GM23338 (cell line): ENCODE results near the gene CDK5RAP1. TPM values are rescaled to one million over a fixed set of nuclear protein-coding genes. Genes with fewer than 3 reads are reported as not detected.

Experiments used
- ATAC-seq: fragments of 200-7000 bp; cut with Tn5 transposase; 3 replicates; pipeline ENCODE4 v1.9.1; 2020
- DNase-seq: peaks from one replicate; pipeline ENCODE4 v3.0.0-alpha.2; 2015; ENCODE audit warnings: low spot score
- H2AFZ ChIP-seq: fragments of 200-600 bp; sonication (generic); 2 replicates; pipeline ENCODE4 v1.8.0; 2016; ENCODE audit warnings: antibody characterized with exemption, mild to moderate bottlenecking, moderate library complexity
- H3F3A ChIP-seq: fragments of 200-600 bp; sonication (generic); replicated peaks from 2 replicates; pipeline ENCODE4 v1.8.0; 2017; ENCODE audit warnings: antibody characterized with exemption, mixed run types, low read depth
- H3K27ac ChIP-seq: fragments of 200-600 bp; sonication (generic); 2 replicates; pipeline ENCODE4 v1.6.1; 2016; ENCODE audit warnings: low read depth
- H3K27me3 ChIP-seq: fragments of 200-600 bp; sonication (generic); 2 replicates; pipeline ENCODE4 v1.8.0; 2016; ENCODE audit warnings: mild to moderate bottlenecking, mixed run types, moderate library complexity; ENCODE audit not compliant: insufficient read depth
- H3K36me3 ChIP-seq: fragments of 200-600 bp; sonication (generic); 2 replicates; pipeline ENCODE4 v1.8.0; 2016; ENCODE audit warnings: mild to moderate bottlenecking; ENCODE audit not compliant: insufficient read depth
- H3K4me1 ChIP-seq: fragments of 200-600 bp; sonication (generic); 2 replicates; pipeline ENCODE4 v1.8.0; 2016; ENCODE audit warnings: mild to moderate bottlenecking, moderate library complexity; ENCODE audit not compliant: insufficient read depth
- H3K4me2 ChIP-seq: fragments of 200-600 bp; sonication (generic); 2 replicates; pipeline ENCODE4 v1.7.1; 2017; ENCODE audit warnings: mixed run types
- H3K4me3 ChIP-seq: fragments of 200-600 bp; sonication (generic); 2 replicates; pipeline ENCODE4 v1.6.1; 2016; ENCODE audit warnings: mixed run types
- H3K79me2 ChIP-seq: fragments of 200-600 bp; sonication (generic); replicated peaks from 2 replicates; pipeline ENCODE4 v1.8.0; 2017; ENCODE audit warnings: mild to moderate bottlenecking; ENCODE audit not compliant: insufficient read depth
- H3K9me2 ChIP-seq: fragments of 200-600 bp; sonication (generic); 2 replicates; pipeline ENCODE4 v1.8.0; 2017; ENCODE audit not compliant: insufficient read depth
- H4K20me1 ChIP-seq: fragments of 200-600 bp; sonication (generic); replicated peaks from 2 replicates; pipeline ENCODE4 v1.8.0; 2017; ENCODE audit warnings: mild to moderate bottlenecking; ENCODE audit not compliant: insufficient read depth
- H3K27ac Mint-ChIP-seq: 2 replicates; pipeline ENCODE4 v1.8.0; 2020; ENCODE audit warnings: inconsistent platforms, mild to moderate bottlenecking, moderate library complexity, mixed read lengths
- H3K27me3 Mint-ChIP-seq: 3 replicates; pipeline ENCODE4 v1.8.0; 2022; ENCODE audit warnings: low read depth, mild to moderate bottlenecking, moderate library complexity, mixed read lengths, inconsistent platforms; ENCODE audit not compliant: insufficient read depth, poor library complexity
- H3K36me3 Mint-ChIP-seq: 3 replicates; pipeline ENCODE4 v1.8.0; 2021; ENCODE audit warnings: low read depth, mild to moderate bottlenecking, inconsistent platforms, moderate library complexity, mixed read lengths
- H3K4me1 Mint-ChIP-seq: 3 replicates; pipeline ENCODE4 v1.8.0; 2020; ENCODE audit warnings: mild to moderate bottlenecking, inconsistent platforms, mixed read lengths
- H3K4me3 Mint-ChIP-seq: 3 replicates; pipeline ENCODE4 v1.8.0; 2021; ENCODE audit warnings: moderate library complexity, mild to moderate bottlenecking, inconsistent platforms, mixed read lengths
- H3K9me3 Mint-ChIP-seq: 3 replicates; pipeline ENCODE4 v1.8.0; 2020; ENCODE audit warnings: moderate library complexity, mild to moderate bottlenecking, inconsistent platforms, mixed read lengths
- CREB1 ChIP-seq: fragments of 250-450 bp; sonication (Bioruptor Pico); IDR thresholded peaks from 2 replicates; pipeline ENCODE4 v1.5.0; 2020; ENCODE audit warnings: low read depth, mild to moderate bottlenecking, moderate library complexity
- CTCF ChIP-seq, 2 experiments: fragments of 200-600 bp in 1 of 2; sonication (generic) in 1 of 2; conservative IDR thresholded peaks; 2 replicates each; pipeline versions ENCODE4 v1.5.1 to v1.6.1; 2016 to 2017; ENCODE audit warnings: antibody characterized with exemption in 2 of 2, low read depth in 2 of 2, mild to moderate bottlenecking in 2 of 2, moderate library complexity in 1 of 2
- JUNB ChIP-seq: IDR thresholded peaks from one replicate; pipeline ENCODE4 v1.6.1; 2016; ENCODE audit warnings: antibody characterized with exemption; ENCODE audit not compliant: unreplicated experiment
- STAT1 ChIP-seq: IDR thresholded peaks from one replicate; pipeline ENCODE4 v1.6.1; 2016; ENCODE audit warnings: antibody characterized with exemption; ENCODE audit not compliant: unreplicated experiment
- ZNF331 ChIP-seq: fragments of 250-450 bp; sonication (Bioruptor Pico); IDR thresholded peaks from 2 replicates; pipeline ENCODE4 v1.5.0; 2020; ENCODE audit warnings: low read depth, mild to moderate bottlenecking, moderate library complexity
- polyA plus RNA-seq: library from polyadenylated mRNA; unstranded; fragments of >200 nt; fragmentation: Nextera tagmentation; extraction: Ambion mirVana; gene quantifications from 2 replicates; pipeline ENCODE4 v1.2.1, GENCODE V29; 2016
- total RNA-seq: library from RNA; depleted of rRNA; stranded (reverse); fragments of >200 nt; shearing (Covaris generic); gene quantifications from 2 replicates; pipeline ENCODE4 v1.2.3, GENCODE V29; 2014
- TF ChIP-seq, protein P1 (sequence below): fragments of 250-450 bp; sonication (Bioruptor Pico); IDR thresholded peaks from 2 replicates; pipeline ENCODE4 v1.5.0; 2020; ENCODE audit warnings: mild to moderate bottlenecking, moderate library complexity
- TF ChIP-seq, protein P2 (sequence below): IDR thresholded peaks from one replicate; pipeline ENCODE4 v1.6.1; 2018; ENCODE audit warnings: antibody characterized with exemption; ENCODE audit not compliant: unreplicated experiment
- TF ChIP-seq, protein P3 (sequence below): IDR thresholded peaks from 2 replicates; pipeline ENCODE4 v1.6.1; 2016; ENCODE audit warnings: antibody characterized with exemption

Gene CDK5RAP1
- total and polyA plus RNA-seq, 2 experiments from 2014 or later = 33.8 to 38.1 TPM

DNA sequence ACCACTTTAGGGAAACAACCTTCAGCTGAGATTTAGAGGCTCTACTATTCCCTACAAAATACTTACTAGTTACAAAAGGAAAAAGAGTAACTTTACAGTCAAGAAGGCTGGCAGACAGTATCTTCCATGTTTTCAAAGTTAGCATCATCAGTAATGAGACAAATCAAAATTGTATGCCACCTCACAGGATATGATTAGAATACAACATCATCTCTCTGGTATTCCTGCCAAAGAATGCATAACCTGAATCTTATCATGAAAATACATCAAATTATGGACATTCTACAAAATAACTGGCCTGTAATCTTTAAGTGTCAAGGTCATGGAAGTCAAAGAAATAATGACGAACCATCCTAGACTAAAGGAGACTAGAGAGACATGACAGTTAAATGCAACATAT is 38.4 kb downstream of the CDK5RAP1 start (continued):
- TF ChIP-seq, protein P1, sequence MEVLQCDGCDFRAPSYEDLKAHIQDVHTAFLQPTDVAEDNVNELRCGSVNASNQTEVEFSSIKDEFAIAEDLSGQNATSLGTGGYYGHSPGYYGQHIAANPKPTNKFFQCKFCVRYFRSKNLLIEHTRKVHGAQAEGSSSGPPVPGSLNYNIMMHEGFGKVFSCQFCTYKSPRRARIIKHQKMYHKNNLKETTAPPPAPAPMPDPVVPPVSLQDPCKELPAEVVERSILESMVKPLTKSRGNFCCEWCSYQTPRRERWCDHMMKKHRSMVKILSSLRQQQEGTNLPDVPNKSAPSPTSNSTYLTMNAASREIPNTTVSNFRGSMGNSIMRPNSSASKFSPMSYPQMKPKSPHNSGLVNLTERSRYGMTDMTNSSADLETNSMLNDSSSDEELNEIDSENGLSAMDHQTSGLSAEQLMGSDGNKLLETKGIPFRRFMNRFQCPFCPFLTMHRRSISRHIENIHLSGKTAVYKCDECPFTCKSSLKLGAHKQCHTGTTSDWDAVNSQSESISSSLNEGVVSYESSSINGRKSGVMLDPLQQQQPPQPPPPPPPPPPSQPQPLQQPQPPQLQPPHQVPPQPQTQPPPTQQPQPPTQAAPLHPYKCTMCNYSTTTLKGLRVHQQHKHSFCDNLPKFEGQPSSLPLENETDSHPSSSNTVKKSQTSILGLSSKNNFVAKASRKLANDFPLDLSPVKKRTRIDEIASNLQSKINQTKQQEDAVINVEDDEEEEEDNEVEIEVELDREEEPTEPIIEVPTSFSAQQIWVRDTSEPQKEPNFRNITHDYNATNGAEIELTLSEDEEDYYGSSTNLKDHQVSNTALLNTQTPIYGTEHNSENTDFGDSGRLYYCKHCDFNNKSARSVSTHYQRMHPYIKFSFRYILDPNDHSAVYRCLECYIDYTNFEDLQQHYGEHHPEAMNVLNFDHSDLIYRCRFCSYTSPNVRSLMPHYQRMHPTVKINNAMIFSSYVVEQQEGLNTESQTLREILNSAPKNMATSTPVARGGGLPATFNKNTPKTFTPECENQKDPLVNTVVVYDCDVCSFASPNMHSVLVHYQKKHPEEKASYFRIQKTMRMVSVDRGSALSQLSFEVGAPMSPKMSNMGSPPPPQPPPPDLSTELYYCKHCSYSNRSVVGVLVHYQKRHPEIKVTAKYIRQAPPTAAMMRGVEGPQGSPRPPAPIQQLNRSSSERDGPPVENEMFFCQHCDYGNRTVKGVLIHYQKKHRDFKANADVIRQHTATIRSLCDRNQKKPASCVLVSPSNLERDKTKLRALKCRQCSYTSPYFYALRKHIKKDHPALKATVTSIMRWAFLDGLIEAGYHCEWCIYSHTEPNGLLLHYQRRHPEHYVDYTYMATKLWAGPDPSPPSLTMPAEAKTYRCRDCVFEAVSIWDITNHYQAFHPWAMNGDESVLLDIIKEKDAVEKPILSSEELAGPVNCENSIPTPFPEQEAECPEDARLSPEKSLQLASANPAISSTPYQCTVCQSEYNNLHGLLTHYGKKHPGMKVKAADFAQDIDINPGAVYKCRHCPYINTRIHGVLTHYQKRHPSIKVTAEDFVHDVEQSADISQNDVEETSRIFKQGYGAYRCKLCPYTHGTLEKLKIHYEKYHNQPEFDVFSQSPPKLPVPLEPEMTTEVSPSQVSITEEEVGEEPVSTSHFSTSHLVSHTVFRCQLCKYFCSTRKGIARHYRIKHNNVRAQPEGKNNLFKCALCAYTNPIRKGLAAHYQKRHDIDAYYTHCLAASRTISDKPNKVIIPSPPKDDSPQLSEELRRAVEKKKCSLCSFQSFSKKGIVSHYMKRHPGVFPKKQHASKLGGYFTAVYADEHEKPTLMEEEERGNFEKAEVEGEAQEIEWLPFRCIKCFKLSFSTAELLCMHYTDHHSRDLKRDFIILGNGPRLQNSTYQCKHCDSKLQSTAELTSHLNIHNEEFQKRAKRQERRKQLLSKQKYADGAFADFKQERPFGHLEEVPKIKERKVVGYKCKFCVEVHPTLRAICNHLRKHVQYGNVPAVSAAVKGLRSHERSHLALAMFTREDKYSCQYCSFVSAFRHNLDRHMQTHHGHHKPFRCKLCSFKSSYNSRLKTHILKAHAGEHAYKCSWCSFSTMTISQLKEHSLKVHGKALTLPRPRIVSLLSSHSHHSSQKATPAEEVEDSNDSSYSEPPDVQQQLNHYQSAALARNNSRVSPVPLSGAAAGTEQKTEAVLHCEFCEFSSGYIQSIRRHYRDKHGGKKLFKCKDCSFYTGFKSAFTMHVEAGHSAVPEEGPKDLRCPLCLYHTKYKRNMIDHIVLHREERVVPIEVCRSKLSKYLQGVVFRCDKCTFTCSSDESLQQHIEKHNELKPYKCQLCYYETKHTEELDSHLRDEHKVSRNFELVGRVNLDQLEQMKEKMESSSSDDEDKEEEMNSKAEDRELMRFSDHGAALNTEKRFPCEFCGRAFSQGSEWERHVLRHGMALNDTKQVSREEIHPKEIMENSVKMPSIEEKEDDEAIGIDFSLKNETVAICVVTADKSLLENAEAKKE (CRISPR knock-in tag) = no peak
- TF ChIP-seq CTCF (conservative IDR thresholded peaks at IDR 0.05; ENCODE audit: low read depth in 2 of 2) = no peak

GRCh38 chr20:33359399-33360261 is 41.7 kb downstream of the CDK5RAP1 start:
- H3K36me3 Mint-ChIP-seq = peaks cover 40% of the 10 kb centered on the region
- H3K4me3 ChIP-seq = no peak overlapping the region
- H3K4me1 Mint-ChIP-seq = no peaks in the 10 kb centered on the region
- H2AFZ ChIP-seq = no peak overlapping the region
- ATAC-seq (no peak), DNase-seq (no peak)
- no peaks in the 10 kb centered on the region for H3F3A ChIP-seq
- H3K4me2 ChIP-seq = no peak overlapping the region
- H4K20me1 ChIP-seq = 0 out of 2 replicates have a peak, but pooled peaks cover 5% of the 10 kb centered on the region
- H3K36me3 ChIP-seq = peaks cover 8% of the 10 kb centered on the region; the same call in 1 of the 2 replicates
- H3K27me3 Mint-ChIP-seq = peaks cover 3% of the 10 kb centered on the region
- no peaks in the 10 kb centered on the region for H3K9me3 Mint-ChIP-seq
- no peak overlapping the region for H3K27ac ChIP-seq
- H3K27ac Mint-ChIP-seq = no peak overlapping the region
- H3K9me2 ChIP-seq = no peaks in the 10 kb centered on the region
- no peaks in the 10 kb centered on the region for H3K79me2 ChIP-seq
- no peak overlapping the region for H3K4me3 Mint-ChIP-seq
- no peaks in the 10 kb centered on the region for H3K4me1 ChIP-seq
- H3K27me3 ChIP-seq = no peaks in the 10 kb centered on the region
- TF ChIP-seq CTCF (conservative IDR thresholded peaks at IDR 0.05; ENCODE audit: low read depth in 2 of 2) (no peak), ZNF331 (no peak), CREB1 (CRISPR knock-in tag) (no peak), STAT1 (no peak), JUNB (no peak)
- TF ChIP-seq, protein P2, sequence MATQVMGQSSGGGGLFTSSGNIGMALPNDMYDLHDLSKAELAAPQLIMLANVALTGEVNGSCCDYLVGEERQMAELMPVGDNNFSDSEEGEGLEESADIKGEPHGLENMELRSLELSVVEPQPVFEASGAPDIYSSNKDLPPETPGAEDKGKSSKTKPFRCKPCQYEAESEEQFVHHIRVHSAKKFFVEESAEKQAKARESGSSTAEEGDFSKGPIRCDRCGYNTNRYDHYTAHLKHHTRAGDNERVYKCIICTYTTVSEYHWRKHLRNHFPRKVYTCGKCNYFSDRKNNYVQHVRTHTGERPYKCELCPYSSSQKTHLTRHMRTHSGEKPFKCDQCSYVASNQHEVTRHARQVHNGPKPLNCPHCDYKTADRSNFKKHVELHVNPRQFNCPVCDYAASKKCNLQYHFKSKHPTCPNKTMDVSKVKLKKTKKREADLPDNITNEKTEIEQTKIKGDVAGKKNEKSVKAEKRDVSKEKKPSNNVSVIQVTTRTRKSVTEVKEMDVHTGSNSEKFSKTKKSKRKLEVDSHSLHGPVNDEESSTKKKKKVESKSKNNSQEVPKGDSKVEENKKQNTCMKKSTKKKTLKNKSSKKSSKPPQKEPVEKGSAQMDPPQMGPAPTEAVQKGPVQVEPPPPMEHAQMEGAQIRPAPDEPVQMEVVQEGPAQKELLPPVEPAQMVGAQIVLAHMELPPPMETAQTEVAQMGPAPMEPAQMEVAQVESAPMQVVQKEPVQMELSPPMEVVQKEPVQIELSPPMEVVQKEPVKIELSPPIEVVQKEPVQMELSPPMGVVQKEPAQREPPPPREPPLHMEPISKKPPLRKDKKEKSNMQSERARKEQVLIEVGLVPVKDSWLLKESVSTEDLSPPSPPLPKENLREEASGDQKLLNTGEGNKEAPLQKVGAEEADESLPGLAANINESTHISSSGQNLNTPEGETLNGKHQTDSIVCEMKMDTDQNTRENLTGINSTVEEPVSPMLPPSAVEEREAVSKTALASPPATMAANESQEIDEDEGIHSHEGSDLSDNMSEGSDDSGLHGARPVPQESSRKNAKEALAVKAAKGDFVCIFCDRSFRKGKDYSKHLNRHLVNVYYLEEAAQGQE = no peak
- TF ChIP-seq, protein P3, sequence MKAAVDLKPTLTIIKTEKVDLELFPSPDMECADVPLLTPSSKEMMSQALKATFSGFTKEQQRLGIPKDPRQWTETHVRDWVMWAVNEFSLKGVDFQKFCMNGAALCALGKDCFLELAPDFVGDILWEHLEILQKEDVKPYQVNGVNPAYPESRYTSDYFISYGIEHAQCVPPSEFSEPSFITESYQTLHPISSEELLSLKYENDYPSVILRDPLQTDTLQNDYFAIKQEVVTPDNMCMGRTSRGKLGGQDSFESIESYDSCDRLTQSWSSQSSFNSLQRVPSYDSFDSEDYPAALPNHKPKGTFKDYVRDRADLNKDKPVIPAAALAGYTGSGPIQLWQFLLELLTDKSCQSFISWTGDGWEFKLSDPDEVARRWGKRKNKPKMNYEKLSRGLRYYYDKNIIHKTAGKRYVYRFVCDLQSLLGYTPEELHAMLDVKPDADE = no peak
